KMS-11 (cell line): Measurements from ENCODE around the gene OCLN.
A peak's percentile ranks its signal among the peaks of the same experiment; 100 is the strongest.
"Not testable (repeated sequence)": the region's sequence is repeated elsewhere in the genome, so short reads cannot be mapped to it uniquely, and the experiment has no call there.

Experiments
- H2AFZ ChIP-seq: fragments of 200-600 bp; sonication (generic); 2 replicates; pipeline ENCODE4 v1.6.1; 2016; ENCODE audit warnings: antibody characterized with exemption, mixed run types, low read depth
- H3K27ac ChIP-seq: fragments of 200-600 bp; sonication (generic); 2 replicates; pipeline ENCODE4 v1.6.1; 2016; ENCODE audit warnings: mild to moderate bottlenecking, mixed run types
- H3K27me3 ChIP-seq: fragments of 200-600 bp; sonication (generic); 2 replicates; pipeline ENCODE4 v1.6.1; 2017; ENCODE audit warnings: mild to moderate bottlenecking, low read depth, mixed run types, moderate library complexity; ENCODE audit not compliant: insufficient read depth
- H3K36me3 ChIP-seq: fragments of 200-600 bp; sonication (generic); 2 replicates; pipeline ENCODE4 v1.6.1; 2017; ENCODE audit warnings: mild to moderate bottlenecking, mixed run types; ENCODE audit not compliant: insufficient read depth
- H3K4me1 ChIP-seq: fragments of 200-600 bp; sonication (generic); 2 replicates; pipeline ENCODE4 v1.6.1; 2016; ENCODE audit warnings: mild to moderate bottlenecking, low read depth, mixed run types; ENCODE audit not compliant: poor library complexity, severe bottlenecking
- H3K4me2 ChIP-seq: fragments of 200-600 bp; sonication (generic); 2 replicates; pipeline ENCODE4 v1.7.0; 2016; ENCODE audit warnings: mild to moderate bottlenecking, mixed run types
- H3K4me3 ChIP-seq: fragments of 200-600 bp; sonication (generic); IDR thresholded peaks from 2 replicates; pipeline ENCODE4 v1.6.1; 2017; ENCODE audit warnings: low read depth, low read length, mixed read lengths; ENCODE audit not compliant: insufficient read depth
- H3K79me2 ChIP-seq: fragments of 200-600 bp; sonication (generic); 2 replicates; pipeline ENCODE4 v1.6.1; 2016; ENCODE audit warnings: low read depth, mixed run types; ENCODE audit not compliant: insufficient read depth
- H3K9ac ChIP-seq: fragments of 200-600 bp; sonication (generic); 2 replicates; pipeline ENCODE4 v1.6.1; 2016; ENCODE audit warnings: mild to moderate bottlenecking, mixed run types
- H4K20me1 ChIP-seq: fragments of 200-600 bp; sonication (generic); 2 replicates; pipeline ENCODE4 v1.6.1; 2016; ENCODE audit warnings: mild to moderate bottlenecking, mixed run types; ENCODE audit not compliant: insufficient read depth

Gene OCLN

GRCh38 chr5:69542838-69543618 is 50.4 kb downstream of the OCLN start:
- not testable (repeated sequence) for H3K4me1 ChIP-seq, H3K4me2 ChIP-seq, H3K27ac ChIP-seq, H3K4me3 ChIP-seq, H4K20me1 ChIP-seq, H3K27me3 ChIP-seq, H3K9ac ChIP-seq, H3K79me2 ChIP-seq, H3K36me3 ChIP-seq, H2AFZ ChIP-seq

GRCh38 chr5:69544602-69545001 is 52.0 kb downstream of the OCLN start:
- not testable (repeated sequence) for H2AFZ ChIP-seq, H3K4me1 ChIP-seq

GRCh38 chr5:69559908-69560330 is 67.3 kb downstream of the OCLN start, which contains the start of gene GTF2H2C:
Gene GTF2H2C (plus strand): TSS chr5:69560191. CDS start chr5:69565133, 4,942 bp downstream.
- H3K4me1 ChIP-seq, H3K27me3 ChIP-seq, H3K36me3 ChIP-seq, H3K79me2 ChIP-seq, H3K27ac ChIP-seq, H3K4me3 ChIP-seq, H4K20me1 ChIP-seq: not testable (repeated sequence)
- Histone ChIP-seq H3K4me2 (peak within 1 kb of the TSS; percentile 66), H3K9ac (peak within 1 kb of the TSS; percentile 43; the same call in 1 of the 2 replicates), H2AFZ (peak within 1 kb of the TSS; percentile 83)

More at GRCh38 chr5:69544602-69545001, 52.0 kb downstream of the OCLN start:
- H3K27me3 ChIP-seq, H3K4me2 ChIP-seq, H3K9ac ChIP-seq, H4K20me1 ChIP-seq, H3K79me2 ChIP-seq, H3K4me3 ChIP-seq, H3K27ac ChIP-seq, H3K36me3 ChIP-seq: not testable (repeated sequence)

GRCh38 chr5:69560587-69561431 is 68.2 kb downstream of the OCLN start:
- not testable (repeated sequence) for H3K9ac ChIP-seq, H3K79me2 ChIP-seq, H4K20me1 ChIP-seq, H3K36me3 ChIP-seq, H3K27me3 ChIP-seq, H3K4me3 ChIP-seq, H2AFZ ChIP-seq, H3K27ac ChIP-seq, H3K4me1 ChIP-seq
- peak overlapping the region; percentile 66 for H3K4me2 ChIP-seq

GRCh38 chr5:69566172-69566571 is 73.6 kb downstream of the OCLN start:
- not testable (repeated sequence) for H3K4me3 ChIP-seq, H2AFZ ChIP-seq, H3K27ac ChIP-seq, H4K20me1 ChIP-seq, H3K4me2 ChIP-seq, H3K27me3 ChIP-seq, H3K9ac ChIP-seq, H3K4me1 ChIP-seq, H3K36me3 ChIP-seq, H3K79me2 ChIP-seq

- H3K36me3 ChIP-seq, H3K27me3 ChIP-seq, H3K9ac ChIP-seq, H3K27ac ChIP-seq, H3K4me1 ChIP-seq, H3K4me3 ChIP-seq, H2AFZ ChIP-seq, H3K79me2 ChIP-seq, H3K4me2 ChIP-seq, H4K20me1 ChIP-seq: not testable (repeated sequence)
Observed at GRCh38 chr5:69568072-69568471, 75.5 kb downstream of the OCLN start.

- H3K4me1 ChIP-seq, H4K20me1 ChIP-seq, H3K27me3 ChIP-seq: not testable (repeated sequence)
Observed at GRCh38 chr5:69583356-69583755, 90.8 kb downstream of the OCLN start.

GRCh38 chr5:69596114-69596840 is 103.7 kb downstream of the OCLN start:
- not testable (repeated sequence) for H3K27ac ChIP-seq, H3K4me3 ChIP-seq, H3K36me3 ChIP-seq, H3K79me2 ChIP-seq, H3K9ac ChIP-seq, H3K4me2 ChIP-seq, H3K27me3 ChIP-seq, H4K20me1 ChIP-seq, H3K4me1 ChIP-seq, H2AFZ ChIP-seq

More at GRCh38 chr5:69583356-69583755, 90.8 kb downstream of the OCLN start:
- not testable (repeated sequence) for H3K27ac ChIP-seq, H3K4me3 ChIP-seq, H3K4me2 ChIP-seq, H3K36me3 ChIP-seq, H3K79me2 ChIP-seq, H2AFZ ChIP-seq, H3K9ac ChIP-seq

- not testable (repeated sequence) for H3K79me2 ChIP-seq, H3K27ac ChIP-seq, H3K36me3 ChIP-seq, H4K20me1 ChIP-seq, H3K27me3 ChIP-seq, H2AFZ ChIP-seq, H3K4me3 ChIP-seq, H3K4me1 ChIP-seq, H3K4me2 ChIP-seq, H3K9ac ChIP-seq
Observed at GRCh38 chr5:69601947-69602346, 109.4 kb downstream of the OCLN start.
